A673 (cell line): Measurements from ENCODE around the gene GDE1. TPM values are rescaled to one million over a fixed set of nuclear protein-coding genes. Genes with fewer than 3 reads are reported as not detected.

Experiments
- BruUV-seq: library from RNA; stranded (reverse); fragments of 400-500 nt; replicated peaks from 2 replicates; lab custom pipeline; 2021; lab: Mats Ljungman, UMichigan
- CTCF ChIA-PET: fragments of 300-600 bp; sonication (Branson Sonifier 250); formaldehyde crosslinking; loops from one replicate; lab custom pipeline; 2022; ENCODE audit warnings: antibody characterized with exemption; lab: Charles Lee
- POLR2A ChIA-PET: fragments of 300-600 bp; sonication (Branson Sonifier 250); formaldehyde crosslinking; loops from one replicate; lab custom pipeline; 2022; ENCODE audit warnings: antibody characterized with exemption; ENCODE audit not compliant: low non-redundant PET; lab: Charles Lee
- DNase-seq: peaks from one replicate; pipeline ENCODE4 v3.0.0-alpha.2; 2015; ENCODE audit warnings: low spot score
- H3K27ac ChIP-seq: fragments of 200-600 bp; sonication (generic); 2 replicates; pipeline ENCODE4 v1.5.1; 2016; ENCODE audit warnings: mixed run types, low read depth, mild to moderate bottlenecking, mixed read lengths, antibody characterized with exemption, low read length; ENCODE audit not compliant: poor library complexity, severe bottlenecking
- H3K27me3 ChIP-seq: fragments of 200-600 bp; sonication (generic); replicated peaks from 2 replicates; pipeline ENCODE4 v1.6.1; 2017; ENCODE audit warnings: mixed run types, low read depth, mild to moderate bottlenecking, mixed read lengths, antibody characterized with exemption, low read length; ENCODE audit not compliant: insufficient read depth, poor library complexity
- H3K36me3 ChIP-seq: fragments of 200-600 bp; sonication (generic); 2 replicates; pipeline ENCODE4 v1.6.1; 2016; ENCODE audit warnings: mixed run types, mild to moderate bottlenecking, mixed read lengths, antibody characterized with exemption, low read length; ENCODE audit not compliant: insufficient read depth, poor library complexity, severe bottlenecking
- H3K4me1 ChIP-seq: fragments of 200-600 bp; sonication (generic); 2 replicates; pipeline ENCODE4 v1.6.1; 2017; ENCODE audit warnings: mixed run types, mild to moderate bottlenecking, mixed read lengths, antibody characterized with exemption, low read length; ENCODE audit not compliant: insufficient read depth, poor library complexity, severe bottlenecking
- H3K4me3 ChIP-seq: fragments of 200-600 bp; sonication (generic); 2 replicates; pipeline ENCODE4 v1.5.1; 2016; ENCODE audit warnings: low read depth, mixed run types, mild to moderate bottlenecking, mixed read lengths, low read length; ENCODE audit not compliant: poor library complexity, severe bottlenecking
- H3K9me3 ChIP-seq: fragments of 200-600 bp; sonication (generic); 2 replicates; pipeline ENCODE4 v1.6.1; 2016; ENCODE audit warnings: mixed run types, low read depth, mild to moderate bottlenecking, mixed read lengths, antibody characterized with exemption, low read length; ENCODE audit not compliant: poor library complexity, severe bottlenecking
- EZH2 ChIP-seq: fragments of 200-600 bp; sonication (generic); IDR thresholded peaks from 2 replicates; pipeline ENCODE4 v1.6.1; 2017; ENCODE audit warnings: borderline replicate concordance, low read depth, mild to moderate bottlenecking, mixed read lengths, antibody characterized with exemption, low read length; ENCODE audit not compliant: poor library complexity, severe bottlenecking
- intact Hi-C: fragments of 100-400 bp; cut with micrococcal nuclease; formaldehyde crosslinking; loops from one replicate; pipeline ENCODE4 v1.10.0; 2022; ENCODE audit not compliant: unreplicated experiment
- total RNA-seq: library from RNA; stranded (reverse); gene quantifications from 2 replicates; pipeline ENCODE4 v1.2.3, GENCODE V29; 2021
- TF ChIP-seq, protein P1 (sequence below): fragments of 300-800, 200-600 bp; sonication (generic); conservative IDR thresholded peaks from 2 replicates; pipeline ENCODE4 v1.5.1; 2017; ENCODE audit warnings: low read depth, mild to moderate bottlenecking, antibody characterized with exemption, low read length, moderate library complexity, mixed read lengths

GDE1 gene
- total RNA-seq, 1 experiment from 2014 or later: 63.5 TPM

DNA sequence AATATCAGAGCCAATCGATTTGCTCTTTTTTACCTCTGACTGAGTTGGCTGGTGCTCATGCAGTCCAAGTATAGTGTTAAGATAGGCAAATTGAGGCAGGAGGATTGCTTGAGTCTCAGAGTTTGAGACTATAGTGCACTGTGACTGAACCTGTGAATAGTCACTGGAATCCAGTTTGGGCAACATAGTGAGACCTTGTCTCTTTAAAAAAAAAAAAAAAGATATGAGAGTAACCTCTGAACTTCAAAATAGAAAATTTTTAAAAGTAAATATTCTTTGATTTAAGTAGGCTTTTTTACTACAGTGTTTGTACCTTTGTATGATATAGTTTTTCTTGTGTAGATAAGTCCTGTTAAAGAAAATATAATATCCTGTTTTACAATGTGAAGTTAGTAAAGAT is 5.3 kb upstream of the GDE1 start:
- intact Hi-C loops: loop anchor here (10.0 kb wide), 1 partner anchor 732 kb away; the partner anchor contains the start of gene RPS15A

DNA sequence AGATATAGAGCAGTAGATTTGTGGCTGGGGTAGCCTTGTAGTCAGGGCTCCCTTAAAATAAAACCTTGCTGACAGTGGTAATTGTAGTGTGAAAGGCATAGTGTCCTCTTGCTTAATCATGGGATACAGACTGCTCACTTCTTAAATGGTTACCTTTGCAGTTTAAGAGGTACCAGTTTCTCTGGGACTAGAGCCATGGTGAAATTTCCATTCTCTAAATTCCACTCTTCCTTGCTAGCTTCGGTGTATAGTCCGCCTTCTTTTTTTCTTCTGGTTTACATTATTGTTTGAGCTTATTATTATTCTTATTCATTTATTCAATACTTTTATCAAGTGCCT is 3.5 kb upstream of the GDE1 start:
- TF ChIP-seq, protein P1, sequence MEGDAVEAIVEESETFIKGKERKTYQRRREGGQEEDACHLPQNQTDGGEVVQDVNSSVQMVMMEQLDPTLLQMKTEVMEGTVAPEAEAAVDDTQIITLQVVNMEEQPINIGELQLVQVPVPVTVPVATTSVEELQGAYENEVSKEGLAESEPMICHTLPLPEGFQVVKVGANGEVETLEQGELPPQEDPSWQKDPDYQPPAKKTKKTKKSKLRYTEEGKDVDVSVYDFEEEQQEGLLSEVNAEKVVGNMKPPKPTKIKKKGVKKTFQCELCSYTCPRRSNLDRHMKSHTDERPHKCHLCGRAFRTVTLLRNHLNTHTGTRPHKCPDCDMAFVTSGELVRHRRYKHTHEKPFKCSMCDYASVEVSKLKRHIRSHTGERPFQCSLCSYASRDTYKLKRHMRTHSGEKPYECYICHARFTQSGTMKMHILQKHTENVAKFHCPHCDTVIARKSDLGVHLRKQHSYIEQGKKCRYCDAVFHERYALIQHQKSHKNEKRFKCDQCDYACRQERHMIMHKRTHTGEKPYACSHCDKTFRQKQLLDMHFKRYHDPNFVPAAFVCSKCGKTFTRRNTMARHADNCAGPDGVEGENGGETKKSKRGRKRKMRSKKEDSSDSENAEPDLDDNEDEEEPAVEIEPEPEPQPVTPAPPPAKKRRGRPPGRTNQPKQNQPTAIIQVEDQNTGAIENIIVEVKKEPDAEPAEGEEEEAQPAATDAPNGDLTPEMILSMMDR: no peak
- no peak for TF ChIP-seq EZH2
- BruUV-seq: no TSS peak
- intact Hi-C loops: loop anchor here (10.0 kb wide), 1 partner anchor 731 kb away; the partner anchor contains the start of gene RPS15A
- peak overlapping the region; percentile 85 for H3K4me3 ChIP-seq
- no peaks in the 10 kb centered on the region for H3K9me3 ChIP-seq
- H3K27ac ChIP-seq: peak overlapping the region; percentile 59
- peaks cover 25% of the 10 kb centered on the region for H3K36me3 ChIP-seq
- CTCF ChIA-PET: no interaction called here
- peaks cover 28% of the 10 kb centered on the region for H3K4me1 ChIP-seq
- no peaks in the 10 kb centered on the region for H3K27me3 ChIP-seq
- no peak for DNase-seq
- POLR2A ChIA-PET: no interaction called here

More for the DNA sequence above, 5.3 kb upstream of the GDE1 start:
- peaks cover 32% of the 10 kb centered on the region for H3K36me3 ChIP-seq
- POLR2A ChIA-PET: no interaction called here
- H3K9me3 ChIP-seq: no peaks in the 10 kb centered on the region
- H3K4me1 ChIP-seq: peaks cover 20% of the 10 kb centered on the region
- no peak overlapping the region for H3K4me3 ChIP-seq
- H3K27ac ChIP-seq: no peak overlapping the region
- TF ChIP-seq EZH2: no peak
- TF ChIP-seq, protein P1: no peak
- no peaks in the 10 kb centered on the region for H3K27me3 ChIP-seq
- no TSS peak for BruUV-seq
- CTCF ChIA-PET: no interaction called here
- no peak for DNase-seq

DNA sequence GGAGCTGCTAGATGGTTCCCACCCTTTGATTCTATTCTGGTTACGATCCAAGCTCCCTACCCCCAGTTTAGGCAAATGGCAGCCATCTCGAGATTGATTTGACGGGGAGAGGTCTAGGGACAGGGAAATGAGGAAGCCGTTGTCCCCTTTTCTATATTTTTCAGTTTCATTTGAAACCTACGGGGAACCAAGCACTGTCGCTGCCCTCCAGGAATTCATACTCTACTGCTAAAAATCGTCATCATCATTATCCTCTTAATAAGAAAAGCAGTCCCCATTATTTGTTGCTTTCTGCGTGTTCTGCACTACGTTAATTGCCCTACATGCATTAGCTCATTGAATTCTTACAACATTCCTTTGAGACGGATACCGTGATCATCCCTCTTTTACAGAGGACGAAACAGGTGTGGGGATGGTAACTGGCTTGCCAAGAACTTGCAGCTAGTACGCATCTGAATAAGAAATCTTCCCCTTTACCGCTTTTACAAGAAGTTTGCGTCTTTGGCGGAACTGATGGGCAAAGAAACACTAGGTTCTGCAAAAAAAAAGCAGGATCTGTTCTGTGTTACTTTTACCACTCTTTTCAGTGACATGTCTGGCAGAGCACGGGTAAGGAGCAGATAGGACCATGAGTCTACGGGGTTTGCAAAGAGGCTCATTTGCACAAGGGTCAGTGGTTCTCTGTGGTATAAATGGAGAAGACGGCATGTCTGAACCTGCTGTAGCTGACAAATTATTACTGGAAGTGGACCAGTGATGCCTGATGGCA is 2.9 kb upstream of the GDE1 start:
- CTCF ChIA-PET: no interaction called here
- intact Hi-C loops: loop anchor here (10.0 kb wide), 1 partner anchor 730 kb away; the partner anchor contains the start of gene RPS15A
- TF ChIP-seq EZH2: no peak
- TF ChIP-seq, protein P1: no peak
- no peaks in the 10 kb centered on the region for H3K27me3 ChIP-seq
- H3K4me1 ChIP-seq: peaks cover 31% of the 10 kb centered on the region
- POLR2A ChIA-PET: no interaction called here
- H3K4me3 ChIP-seq: peak overlapping the region; percentile 85
- no peak for DNase-seq
- no peaks in the 10 kb centered on the region for H3K9me3 ChIP-seq
- peak overlapping the region; percentile 59 for H3K27ac ChIP-seq
- BruUV-seq: no TSS peak
- peaks cover 23% of the 10 kb centered on the region for H3K36me3 ChIP-seq
